ENCODE results near the gene GRAMD4.

GRCh38 chr22:46578251-46578823 is 41.8 kb upstream of the GRAMD4 start:
- TF ChIP-seq CTCF (IDR thresholded peaks at IDR 0.05) (no peak), POLR2AphosphoS5 (IDR thresholded peaks at IDR 0.05) (no peak), POLR2A (IDR thresholded peaks at IDR 0.05) (no peak)

Data from transverse colon (tissue), 4 donors.